Mucosa of descending colon (tissue), 3 donors: ENCODE results near the gene PXYLP1. TPM values are rescaled to one million over a fixed set of nuclear protein-coding genes. Genes with fewer than 3 reads are reported as not detected.
A peak's percentile ranks its signal among the peaks of the same experiment; 100 is the strongest.

Experiments used
- ATAC-seq: fragments of 200-7000 bp; cut with Tn5 transposase; one replicate; pipeline ENCODE4 v1.9.1; 2020; ENCODE audit warnings: mild to moderate bottlenecking, moderate library complexity
- DNase-seq, 3 donors: peaks; one replicate each; pipeline ENCODE4 v3.0.0-alpha.2; 2020
- H3K36me3 ChIP-seq: fragments of 200-600 bp; one replicate; pipeline ENCODE4 v1.8.0; 2021; ENCODE audit warnings: low read depth, mild to moderate bottlenecking
- H3K4me1 ChIP-seq: fragments of 200-600 bp; one replicate; pipeline ENCODE4 v1.8.0; 2021; ENCODE audit warnings: low read depth, mild to moderate bottlenecking
- H3K4me3 ChIP-seq: fragments of 200-600 bp; one replicate; pipeline ENCODE4 v1.8.0; 2021; ENCODE audit warnings: mild to moderate bottlenecking
- H3K9me3 ChIP-seq: fragments of 200-600 bp; one replicate; pipeline ENCODE4 v1.8.0; 2021; ENCODE audit warnings: mild to moderate bottlenecking
- intact Hi-C, 2 donors: fragments of 100-400 bp; cut with DNase I in 1 of 2; cut with micrococcal nuclease in 1 of 2; formaldehyde crosslinking; loops; one replicate each; pipeline versions ENCODE4 v1.11.0 to v1.11.1; 2022; cut with DNase I, micrococcal nuclease
- total RNA-seq, 3 donors: library from RNA; stranded (reverse); fragmentation: NEBNext Ultra II Directional in 2 of 3; extraction: Animal tissue kit (Norgen Biotek cat#: 25700) in 2 of 3; gene quantifications; one replicate each; pipeline versions ENCODE4 v1.2.1 to v1.2.4, GENCODE V29; 2021 to 2023
- TF ChIP-seq, protein P1 (sequence below): fragments of 200-600 bp; IDR thresholded peaks from one replicate; pipeline ENCODE4 v1.8.0; 2022; ENCODE audit warnings: antibody characterized with exemption, mild to moderate bottlenecking
- donor health status: DM: no; HTN: no; CAD: no; lungs with moderate emphysema.
- donor health status: DM: no; HTN: no; CAD: no.
- donor health status: DM: no; HTN: yes; CAD: no.

Gene PXYLP1
- total RNA-seq, 3 donors from 2014 or later, result 9.9 to 13.7 (median 10.5) TPM

DNA sequence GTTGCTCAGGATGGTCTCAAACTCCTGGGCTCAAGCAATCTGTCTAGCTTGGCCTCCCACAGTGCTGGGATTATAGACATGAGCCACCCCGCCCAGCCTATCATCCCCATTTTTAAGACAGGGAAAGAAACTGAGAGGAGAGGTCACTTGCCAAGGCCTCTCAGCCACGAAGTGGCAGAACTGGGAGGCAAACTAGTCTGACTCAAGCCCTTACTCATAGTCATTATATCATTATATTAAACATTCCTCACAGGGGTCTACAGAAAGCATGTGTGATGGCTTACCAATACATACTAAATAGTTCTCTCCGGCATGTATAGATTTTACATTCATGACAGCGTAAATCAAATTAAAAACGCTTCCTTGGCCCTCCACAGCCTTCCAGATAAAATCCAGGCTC lies 74.7 kb downstream of the PXYLP1 start:
- peaks cover 3% of the 10 kb centered on the region for H3K4me1 ChIP-seq
- TF ChIP-seq, protein P1, sequence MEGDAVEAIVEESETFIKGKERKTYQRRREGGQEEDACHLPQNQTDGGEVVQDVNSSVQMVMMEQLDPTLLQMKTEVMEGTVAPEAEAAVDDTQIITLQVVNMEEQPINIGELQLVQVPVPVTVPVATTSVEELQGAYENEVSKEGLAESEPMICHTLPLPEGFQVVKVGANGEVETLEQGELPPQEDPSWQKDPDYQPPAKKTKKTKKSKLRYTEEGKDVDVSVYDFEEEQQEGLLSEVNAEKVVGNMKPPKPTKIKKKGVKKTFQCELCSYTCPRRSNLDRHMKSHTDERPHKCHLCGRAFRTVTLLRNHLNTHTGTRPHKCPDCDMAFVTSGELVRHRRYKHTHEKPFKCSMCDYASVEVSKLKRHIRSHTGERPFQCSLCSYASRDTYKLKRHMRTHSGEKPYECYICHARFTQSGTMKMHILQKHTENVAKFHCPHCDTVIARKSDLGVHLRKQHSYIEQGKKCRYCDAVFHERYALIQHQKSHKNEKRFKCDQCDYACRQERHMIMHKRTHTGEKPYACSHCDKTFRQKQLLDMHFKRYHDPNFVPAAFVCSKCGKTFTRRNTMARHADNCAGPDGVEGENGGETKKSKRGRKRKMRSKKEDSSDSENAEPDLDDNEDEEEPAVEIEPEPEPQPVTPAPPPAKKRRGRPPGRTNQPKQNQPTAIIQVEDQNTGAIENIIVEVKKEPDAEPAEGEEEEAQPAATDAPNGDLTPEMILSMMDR, result no peak
- DNase-seq (no peak), ATAC-seq (no peak)
- H3K9me3 ChIP-seq, result no peaks in the 10 kb centered on the region
- H3K36me3 ChIP-seq, result no peaks in the 10 kb centered on the region
- H3K4me3 ChIP-seq, result no peak overlapping the region
- intact Hi-C loops, result loop anchor here in 1 of 2 donors (5.0 kb wide), 1 partner anchor 146 kb away; no protein-coding TSS in a partner anchor

- DNase-seq (no peak), ATAC-seq (no peak)
- H3K9me3 ChIP-seq, result no peaks in the 10 kb centered on the region
- TF ChIP-seq, protein P1, result no peak
- peaks cover 3% of the 10 kb centered on the region for H3K4me1 ChIP-seq
- H3K4me3 ChIP-seq, result no peak overlapping the region
- H3K36me3 ChIP-seq, result no peaks in the 10 kb centered on the region
- intact Hi-C loops, result loop anchor here in 1 of 2 donors (5.0 kb wide), 1 partner anchor 145 kb away; no protein-coding TSS in a partner anchor
Measured at GRCh38 chr3:141306922-141307321, 75.3 kb downstream of the PXYLP1 start.

DNA sequence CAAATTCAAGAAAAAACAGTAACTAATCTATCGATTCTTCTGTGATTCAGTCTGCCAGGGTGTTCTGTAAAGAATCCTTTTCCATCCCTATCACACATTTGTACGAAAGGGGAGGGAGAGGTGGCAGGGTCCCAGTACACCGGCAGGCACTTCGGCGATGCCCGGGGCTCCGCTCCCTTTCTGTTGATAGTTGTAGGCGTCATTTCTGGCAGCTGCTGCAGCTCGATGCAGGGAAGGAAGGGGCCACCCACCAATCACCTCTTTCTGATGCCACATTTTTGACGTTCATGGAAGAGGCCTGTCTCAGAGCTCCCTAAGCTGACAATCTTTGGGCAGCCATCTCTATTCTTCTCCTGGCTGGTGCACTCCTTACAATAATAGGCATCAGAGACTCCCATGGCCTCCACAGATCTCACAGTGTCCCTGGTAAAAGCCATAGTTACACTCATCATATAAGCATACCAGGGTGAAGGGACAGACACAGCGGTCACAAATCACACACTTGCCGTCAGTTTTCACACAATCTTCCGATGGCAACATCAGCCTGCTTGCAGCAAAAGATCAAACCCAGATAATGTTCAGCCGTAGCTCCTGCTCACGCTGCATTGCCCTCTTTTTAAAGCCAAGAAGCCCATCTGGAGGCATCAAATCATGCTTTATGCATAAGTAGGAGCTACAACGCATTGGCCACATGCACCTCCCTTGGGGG lies 75.9 kb downstream of the PXYLP1 start:
- Histone ChIP-seq H3K9me3 (no peaks in the 10 kb centered on the region), H3K36me3 (no peaks in the 10 kb centered on the region), H3K4me1 (peaks cover 3% of the 10 kb centered on the region), H3K4me3 (no peak overlapping the region)
- intact Hi-C loops, result loop anchor here in 1 of 2 donors (5.0 kb wide), 1 partner anchor 145 kb away; no protein-coding TSS in a partner anchor
- TF ChIP-seq, protein P1, result no peak
- DNase-seq (no peak), ATAC-seq (no peak)

DNA sequence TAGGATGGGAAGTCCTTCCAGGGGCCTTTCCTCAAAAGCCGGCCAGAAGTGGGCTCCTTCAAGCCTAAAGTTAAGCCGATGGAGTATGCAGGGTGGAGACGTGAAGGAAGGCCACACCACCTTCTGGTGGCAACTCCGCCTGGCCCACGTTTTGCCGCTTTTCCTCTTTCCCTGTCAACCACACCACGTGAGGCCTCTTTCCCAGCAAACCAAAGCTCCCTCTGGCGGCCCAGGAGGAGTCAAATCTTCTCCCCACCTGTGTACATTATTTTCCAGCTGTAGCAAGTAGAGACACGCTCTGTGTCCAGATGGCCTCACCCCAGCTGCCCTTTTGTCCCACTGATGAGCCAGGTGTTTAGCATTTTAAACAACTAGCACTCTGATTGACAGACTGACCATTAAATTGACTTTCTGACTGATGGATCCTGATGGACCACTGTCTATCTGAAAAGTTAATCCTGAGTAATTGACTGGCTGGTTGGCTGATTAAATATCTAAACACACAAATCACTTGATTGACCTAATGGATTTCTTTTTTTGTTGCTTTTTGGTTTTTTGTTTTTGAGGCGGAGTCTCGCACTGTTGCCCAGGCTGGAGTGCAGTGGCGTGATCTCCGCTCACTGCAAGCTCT lies 77.1 kb downstream of the PXYLP1 start:
- intact Hi-C loops, result loop anchor here in 1 of 2 donors (5.0 kb wide), 1 partner anchor 144 kb away; no protein-coding TSS in a partner anchor
- peak; percentile 54 to 74 (median 73) for DNase-seq
- H3K4me1 ChIP-seq, result no peaks in the 10 kb centered on the region
- no peak for ATAC-seq
- H3K9me3 ChIP-seq, result no peaks in the 10 kb centered on the region
- TF ChIP-seq, protein P1, result no peak
- no peak overlapping the region for H3K4me3 ChIP-seq
- H3K36me3 ChIP-seq, result no peaks in the 10 kb centered on the region

- H3K9me3 ChIP-seq, result no peaks in the 10 kb centered on the region
- intact Hi-C loops, result loop anchor here in 1 of 2 donors (5.0 kb wide), 1 partner anchor 141 kb away; no protein-coding TSS in a partner anchor
- TF ChIP-seq, protein P1, result no peak
- ATAC-seq, result no peak
- DNase-seq, result no peak
- H3K4me3 ChIP-seq, result peak overlapping the region; percentile 20
- H3K4me1 ChIP-seq, result no peaks in the 10 kb centered on the region
- H3K36me3 ChIP-seq, result no peaks in the 10 kb centered on the region
Measured at GRCh38 chr3:141311170-141311495, 79.5 kb downstream of the PXYLP1 start.
